IMR-90 (cell line): ENCODE data around the gene ABI3BP.

ENCODE experiments used
- BHLHE40 ChIP-seq: fragments of 150-350 bp; IDR thresholded peaks from 2 replicates; pipeline ENCODE4 v1.6.1; 2016; ENCODE audit warnings: mild to moderate bottlenecking, low read depth, low read length
- CEBPB ChIP-seq: IDR thresholded peaks from 2 replicates; pipeline ENCODE4 v1.6.1; 2012; ENCODE audit warnings: low read depth, low read length, improper control_type of control experiment
- CHD1 ChIP-seq: IDR thresholded peaks from 2 replicates; pipeline ENCODE4 v1.6.1; 2012; ENCODE audit warnings: low read depth, low read length, improper control_type of control experiment
- CTCF ChIP-seq: conservative IDR thresholded peaks from 2 replicates; pipeline ENCODE4 v1.5.1; 2012; ENCODE audit warnings: mild to moderate bottlenecking, low read depth, low read length, improper control_type of control experiment
- MXI1 ChIP-seq: IDR thresholded peaks from 2 replicates; pipeline ENCODE4 v1.6.1; 2012; ENCODE audit warnings: low read depth, mild to moderate bottlenecking, low read length, moderate library complexity, borderline replicate concordance
- POLR2A ChIP-seq: IDR thresholded peaks from 2 replicates; pipeline ENCODE4 v1.6.1; 2012; ENCODE audit warnings: mild to moderate bottlenecking, low read depth, low read length
- RAD21 ChIP-seq: IDR thresholded peaks from 2 replicates; pipeline ENCODE4 v1.6.1; 2012; ENCODE audit warnings: low read length, improper control_type of control experiment
- RCOR1 ChIP-seq: IDR thresholded peaks from 2 replicates; pipeline ENCODE4 v1.6.1; 2012; ENCODE audit warnings: mild to moderate bottlenecking, low read length, improper control_type of control experiment; ENCODE audit not compliant: insufficient replicate concordance
- RFX5 ChIP-seq: IDR thresholded peaks from 2 replicates; pipeline ENCODE4 v1.8.0; 2012; ENCODE audit warnings: low read depth, mild to moderate bottlenecking, low read length, moderate library complexity
- USF2 ChIP-seq: fragments of 150-350 bp; IDR thresholded peaks from 2 replicates; pipeline ENCODE4 v1.6.1; 2017; ENCODE audit warnings: mild to moderate bottlenecking, antibody characterized with exemption, low read length, low read depth

- no peak for TF ChIP-seq RAD21
- no peak for TF ChIP-seq POLR2A
- TF ChIP-seq BHLHE40 = no peak
- TF ChIP-seq CTCF = no peak
- no peak for TF ChIP-seq RCOR1
- TF ChIP-seq RFX5 = no peak
- no peak for TF ChIP-seq CEBPB
- no peak for TF ChIP-seq USF2
- no peak for TF ChIP-seq MXI1
- no peak for TF ChIP-seq CHD1
These were observed 289.4 kb downstream of the ABI3BP start for GRCh38 chr3:100703865-100704264.
